ENCODE results near the gene OLFM2.

Gene OLFM2

GRCh38 chr19:9836021-9836420 lies 100.3 kb downstream of the OLFM2 start:
- no peak for TF ChIP-seq CTCF (conservative IDR thresholded peaks at IDR 0.05; ENCODE audit: control insufficient read depth, insufficient read depth, low read depth, low read length)
- DNase-seq (ENCODE audit: low read depth) = peak; percentile 52
- peak overlapping the region; percentile 81 for H3K4me3 ChIP-seq (ENCODE audit: control insufficient read depth, low read depth, low read length)

GRCh38 chr19:9835507-9835949 lies 100.8 kb downstream of the OLFM2 start:
- DNase-seq (ENCODE audit: low read depth) = no peak

GRCh38 chr19:9834726-9835506 lies 101.4 kb downstream of the OLFM2 start, which contains the start of gene PIN1:
PIN1 (plus strand) TSS chr19:9835318; CDS start chr19:9835345, 27 bp downstream.
- H3K4me3 ChIP-seq (ENCODE audit: control insufficient read depth, low read depth, low read length) = peak within 1 kb of the TSS; percentile 84
- no peak for TF ChIP-seq CTCF (conservative IDR thresholded peaks at IDR 0.05; ENCODE audit: control insufficient read depth, insufficient read depth, low read depth, low read length)
- peak; percentile 97 for DNase-seq (ENCODE audit: low read depth)

More at GRCh38 chr19:9835507-9835949, 100.8 kb downstream of the OLFM2 start:
- no peak for TF ChIP-seq CTCF (conservative IDR thresholded peaks at IDR 0.05; ENCODE audit: control insufficient read depth, insufficient read depth, low read depth, low read length)
- peak overlapping the region; percentile 81 for H3K4me3 ChIP-seq (ENCODE audit: control insufficient read depth, low read depth, low read length)

- peak overlapping the region; percentile 84 for H3K4me3 ChIP-seq (ENCODE audit: control insufficient read depth, low read depth, low read length)
- DNase-seq (ENCODE audit: low read depth) = no peak
- TF ChIP-seq CTCF (conservative IDR thresholded peaks at IDR 0.05; ENCODE audit: control insufficient read depth, insufficient read depth, low read depth, low read length) = no peak
Measured at GRCh38 chr19:9834307-9834725, 102.0 kb downstream of the OLFM2 start.

GRCh38 chr19:9828551-9829063 lies 107.7 kb downstream of the OLFM2 start:
- H3K4me3 ChIP-seq (ENCODE audit: control insufficient read depth, low read depth, low read length) = peak overlapping the region; percentile 93
- TF ChIP-seq CTCF (conservative IDR thresholded peaks at IDR 0.05; ENCODE audit: control insufficient read depth, insufficient read depth, low read depth, low read length) = no peak
- no peak for DNase-seq (ENCODE audit: low read depth)

- H3K4me3 ChIP-seq (ENCODE audit: control insufficient read depth, low read depth, low read length) = peak within 1 kb of the TSS; percentile 93
- peak; percentile 82 for DNase-seq (ENCODE audit: low read depth)
- no peak for TF ChIP-seq CTCF (conservative IDR thresholded peaks at IDR 0.05; ENCODE audit: control insufficient read depth, insufficient read depth, low read depth, low read length)
Measured at GRCh38 chr19:9827289-9828238, 108.8 kb downstream of the OLFM2 start, which contains the start of gene UBL5. UBL5 (plus strand) TSS chr19:9827918; CDS start chr19:9828338, 420 bp downstream.

All from fibroblast of mammary gland (primary cell).